SK-N-SH treated with all-trans-retinoic acid at 6 μM for 48 hours (cell line): ENCODE measurements around the gene ABCC3.

Experiments
- ISL1 ChIP-seq: fragments of 250-450 bp; sonication (Bioruptor Pico); IDR thresholded peaks from 2 replicates; pipeline ENCODE4 v2.1.2; 2022; ENCODE audit warnings: mild to moderate bottlenecking, moderate library complexity
- TOX ChIP-seq: fragments of 250-450 bp; sonication (Bioruptor Pico); IDR thresholded peaks from 2 replicates; pipeline ENCODE4 v1.8.0; 2021; ENCODE audit warnings: mild to moderate bottlenecking, moderate library complexity, borderline replicate concordance
- ZNF70 ChIP-seq: fragments of 450-650 bp; formaldehyde crosslinking; IDR thresholded peaks from 2 replicates; pipeline ENCODE4 v1.5.0; 2020; ENCODE audit warnings: mild to moderate bottlenecking, moderate library complexity
- TF ChIP-seq, protein P1 (sequence below): fragments of 250-450 bp; sonication (Bioruptor Pico); IDR thresholded peaks from 2 replicates; pipeline ENCODE4 v1.5.1; 2020; ENCODE audit warnings: low read depth, mild to moderate bottlenecking, moderate library complexity

DNA sequence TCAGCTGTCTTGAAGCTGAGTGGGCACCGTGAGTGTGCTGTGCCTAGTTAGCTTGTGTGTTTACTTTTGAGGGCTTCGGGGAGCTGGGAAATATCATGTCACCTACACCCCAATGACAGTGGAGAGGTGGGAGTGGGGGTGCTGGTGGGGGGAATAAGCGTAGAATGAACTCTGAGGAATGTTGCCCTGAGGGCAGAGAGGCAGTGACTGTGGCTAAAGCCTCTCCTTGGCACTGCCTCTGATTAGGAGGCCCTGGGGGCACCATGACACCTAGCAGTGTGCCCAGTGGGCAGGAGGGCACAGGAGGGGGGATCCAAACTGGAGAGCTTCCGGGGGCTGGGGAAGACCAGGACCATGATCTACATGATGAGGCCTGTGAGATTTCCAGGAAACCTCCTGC is 49.3 kb upstream of the ABCC3 start:
- no peak for TF ChIP-seq ISL1 (CRISPR knock-in tag)
- no peak for TF ChIP-seq TOX (CRISPR knock-in tag)
- TF ChIP-seq, protein P1, sequence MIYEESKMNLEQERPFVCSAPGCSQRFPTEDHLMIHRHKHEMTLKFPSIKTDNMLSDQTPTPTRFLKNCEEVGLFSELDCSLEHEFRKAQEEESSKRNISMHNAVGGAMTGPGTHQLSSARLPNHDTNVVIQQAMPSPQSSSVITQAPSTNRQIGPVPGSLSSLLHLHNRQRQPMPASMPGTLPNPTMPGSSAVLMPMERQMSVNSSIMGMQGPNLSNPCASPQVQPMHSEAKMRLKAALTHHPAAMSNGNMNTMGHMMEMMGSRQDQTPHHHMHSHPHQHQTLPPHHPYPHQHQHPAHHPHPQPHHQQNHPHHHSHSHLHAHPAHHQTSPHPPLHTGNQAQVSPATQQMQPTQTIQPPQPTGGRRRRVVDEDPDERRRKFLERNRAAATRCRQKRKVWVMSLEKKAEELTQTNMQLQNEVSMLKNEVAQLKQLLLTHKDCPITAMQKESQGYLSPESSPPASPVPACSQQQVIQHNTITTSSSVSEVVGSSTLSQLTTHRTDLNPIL (CRISPR knock-in tag) = no peak
- TF ChIP-seq ZNF70 (CRISPR knock-in tag) = no peak
